HG03060 (cell line): ENCODE measurements around the gene OPCML.

Source experiments
- ATAC-seq: cut with Tn5 transposase; IDR thresholded peaks from one replicate; pipeline ENCODE4 v1.9.1; 2021; ENCODE audit warnings: low read depth, moderate number of reproducible peaks; ENCODE audit not compliant: unreplicated experiment

OPCML gene

GRCh38 chr11:132914600-132914999 is 617.7 kb downstream of the OPCML start:
- ATAC-seq = no peak

- no peak for ATAC-seq
These were observed 618.4 kb downstream of the OPCML start for GRCh38 chr11:132913886-132914285.

- ATAC-seq = no peak
These were observed 619.0 kb downstream of the OPCML start for GRCh38 chr11:132913295-132913694.

GRCh38 chr11:132911186-132911585 is 621.1 kb downstream of the OPCML start:
- ATAC-seq = no peak

- no peak for ATAC-seq
These were observed 622.1 kb downstream of the OPCML start for GRCh38 chr11:132910011-132910760.

GRCh38 chr11:132909021-132909606 is 623.2 kb downstream of the OPCML start:
- no peak for ATAC-seq

- no peak for ATAC-seq
These were observed 623.9 kb downstream of the OPCML start for GRCh38 chr11:132908414-132908810.

GRCh38 chr11:132907651-132908413 is 624.5 kb downstream of the OPCML start:
- no peak for ATAC-seq

GRCh38 chr11:132904607-132905006 is 627.7 kb downstream of the OPCML start:
- ATAC-seq = no peak

- no peak for ATAC-seq
These were observed 628.2 kb downstream of the OPCML start for GRCh38 chr11:132904091-132904490.

GRCh38 chr11:132901638-132902471 is 630.4 kb downstream of the OPCML start:
- no peak for ATAC-seq

- ATAC-seq = no peak
These were observed 633.6 kb downstream of the OPCML start for GRCh38 chr11:132898676-132899075.

GRCh38 chr11:132898021-132898420 is 634.3 kb downstream of the OPCML start:
- ATAC-seq = no peak

GRCh38 chr11:132895340-132895739 is 637.0 kb downstream of the OPCML start:
- ATAC-seq = no peak

GRCh38 chr11:132894606-132895005 is 637.7 kb downstream of the OPCML start:
- ATAC-seq = no peak

GRCh38 chr11:132892876-132893275 is 639.4 kb downstream of the OPCML start:
- ATAC-seq = no peak

GRCh38 chr11:132888226-132888625 is 644.1 kb downstream of the OPCML start:
- no peak for ATAC-seq

- ATAC-seq = no peak
These were observed 646.0 kb downstream of the OPCML start for GRCh38 chr11:132886335-132886734.

- ATAC-seq = no peak
These were observed 649.1 kb downstream of the OPCML start for GRCh38 chr11:132883241-132883640.

GRCh38 chr11:132881622-132882021 is 650.7 kb downstream of the OPCML start:
- no peak for ATAC-seq

- no peak for ATAC-seq
These were observed 654.2 kb downstream of the OPCML start for GRCh38 chr11:132878111-132878510.
